Measurements from ENCODE around the gene MYO5C. TPM values are rescaled to one million over a fixed set of nuclear protein-coding genes. Genes with fewer than 3 reads are reported as not detected.

MYO5C gene
- total RNA-seq, 3 donors from 2014 or later = 16.6 to 71.3 (median 51.5) TPM

DNA sequence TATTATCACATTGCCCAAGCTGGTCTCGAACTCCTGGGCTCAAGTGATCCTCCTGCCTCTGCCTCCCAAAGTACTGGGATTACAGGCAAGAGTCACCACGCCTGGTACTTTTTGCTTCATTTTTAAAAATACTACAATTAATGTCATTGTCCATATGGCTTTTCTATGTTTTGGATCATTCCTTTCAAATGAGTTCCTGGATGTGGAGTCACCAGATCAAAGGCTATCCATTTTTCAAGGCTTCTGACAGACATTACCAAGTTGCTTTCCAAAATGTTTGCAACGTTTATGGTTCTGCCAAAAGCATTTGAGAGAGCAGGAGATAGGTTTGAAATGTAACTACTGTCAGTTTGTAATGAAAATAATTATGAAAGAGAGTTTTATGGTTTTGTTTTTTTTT lies 148.8 kb downstream of the MYO5C start:
- intact Hi-C loops (cut with DNase I; ENCODE audit: low total_unique reads) = no loop called here
- no peak for DNase-seq (ENCODE audit: low spot score in 2 of 2)
- Histone ChIP-seq H3K36me3 (no peaks in the 10 kb centered on the region), H3K9me3 (no peaks in the 10 kb centered on the region), H3K4me1 (no peaks in the 10 kb centered on the region), H3K27me3 (no peaks in the 10 kb centered on the region), H3K4me3 (no peak overlapping the region), H3K27ac (no peak overlapping the region)
- TF ChIP-seq POLR2A (IDR thresholded peaks at IDR 0.05) (no peak), POLR2AphosphoS5 (IDR thresholded peaks at IDR 0.05) (no peak)
- TF ChIP-seq, protein P1, sequence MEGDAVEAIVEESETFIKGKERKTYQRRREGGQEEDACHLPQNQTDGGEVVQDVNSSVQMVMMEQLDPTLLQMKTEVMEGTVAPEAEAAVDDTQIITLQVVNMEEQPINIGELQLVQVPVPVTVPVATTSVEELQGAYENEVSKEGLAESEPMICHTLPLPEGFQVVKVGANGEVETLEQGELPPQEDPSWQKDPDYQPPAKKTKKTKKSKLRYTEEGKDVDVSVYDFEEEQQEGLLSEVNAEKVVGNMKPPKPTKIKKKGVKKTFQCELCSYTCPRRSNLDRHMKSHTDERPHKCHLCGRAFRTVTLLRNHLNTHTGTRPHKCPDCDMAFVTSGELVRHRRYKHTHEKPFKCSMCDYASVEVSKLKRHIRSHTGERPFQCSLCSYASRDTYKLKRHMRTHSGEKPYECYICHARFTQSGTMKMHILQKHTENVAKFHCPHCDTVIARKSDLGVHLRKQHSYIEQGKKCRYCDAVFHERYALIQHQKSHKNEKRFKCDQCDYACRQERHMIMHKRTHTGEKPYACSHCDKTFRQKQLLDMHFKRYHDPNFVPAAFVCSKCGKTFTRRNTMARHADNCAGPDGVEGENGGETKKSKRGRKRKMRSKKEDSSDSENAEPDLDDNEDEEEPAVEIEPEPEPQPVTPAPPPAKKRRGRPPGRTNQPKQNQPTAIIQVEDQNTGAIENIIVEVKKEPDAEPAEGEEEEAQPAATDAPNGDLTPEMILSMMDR (IDR thresholded peaks at IDR 0.05) = no peak

DNA sequence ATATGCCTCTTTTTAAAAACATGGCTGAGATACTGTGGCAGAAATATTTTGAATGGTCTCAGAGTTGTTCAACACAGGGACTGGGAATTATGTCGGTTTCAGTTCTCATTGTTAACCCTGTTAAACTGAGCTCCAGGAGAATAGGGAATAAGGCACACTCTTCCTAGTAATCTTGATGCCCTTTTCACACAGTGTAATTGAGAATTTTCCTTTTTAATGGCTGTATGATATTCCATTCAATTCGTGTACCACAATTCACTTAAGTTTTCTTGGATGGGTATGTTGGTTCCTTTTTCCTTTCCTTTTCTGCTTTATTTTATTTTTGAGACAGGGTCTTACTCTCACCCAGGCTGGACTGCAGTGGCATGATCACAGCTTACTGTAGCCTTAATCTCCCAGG lies 149.3 kb downstream of the MYO5C start:
- H3K4me1 ChIP-seq = no peaks in the 10 kb centered on the region
- no peak for TF ChIP-seq POLR2AphosphoS5 (IDR thresholded peaks at IDR 0.05)
- TF ChIP-seq POLR2A (IDR thresholded peaks at IDR 0.05) = no peak
- TF ChIP-seq, protein P1 (IDR thresholded peaks at IDR 0.05) = no peak
- H3K27ac ChIP-seq = no peak overlapping the region
- H3K9me3 ChIP-seq = no peaks in the 10 kb centered on the region
- intact Hi-C loops (cut with DNase I; ENCODE audit: low total_unique reads) = no loop called here
- no peak overlapping the region for H3K4me3 ChIP-seq
- H3K36me3 ChIP-seq = no peaks in the 10 kb centered on the region
- no peak for DNase-seq (ENCODE audit: low spot score in 2 of 2)
- no peaks in the 10 kb centered on the region for H3K27me3 ChIP-seq

DNA sequence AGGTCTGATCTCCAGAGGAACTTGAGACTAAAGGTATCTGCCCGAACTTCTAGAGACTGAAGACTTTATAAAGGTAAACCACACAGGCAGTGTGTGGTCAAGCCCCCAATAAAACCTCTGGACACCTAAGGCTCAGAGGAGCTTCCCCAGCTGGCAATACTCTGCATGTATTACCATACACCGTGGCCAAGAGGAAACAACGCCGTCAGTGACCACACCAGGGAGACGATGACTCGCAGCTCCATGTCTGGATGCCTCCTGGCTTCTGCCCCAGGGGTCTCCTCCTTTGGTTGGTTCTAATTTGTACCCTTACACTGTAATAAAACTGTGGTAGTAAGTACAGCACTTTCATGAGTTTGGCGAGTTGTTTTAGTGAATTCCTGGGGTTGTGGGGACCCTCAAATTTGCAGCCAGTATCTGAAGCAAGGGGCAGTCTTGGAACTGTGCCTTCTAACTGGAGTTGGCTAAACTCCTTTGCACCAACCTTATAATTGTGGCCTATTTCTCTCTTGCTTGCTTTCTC lies 150.9 kb downstream of the MYO5C start:
- intact Hi-C loops (cut with DNase I; ENCODE audit: low total_unique reads) = no loop called here
- H3K27me3 ChIP-seq = no peaks in the 10 kb centered on the region
- H3K36me3 ChIP-seq = no peaks in the 10 kb centered on the region
- no peak for TF ChIP-seq POLR2A (IDR thresholded peaks at IDR 0.05)
- TF ChIP-seq, protein P1 (IDR thresholded peaks at IDR 0.05) = no peak
- TF ChIP-seq POLR2AphosphoS5 (IDR thresholded peaks at IDR 0.05) = no peak
- H3K4me3 ChIP-seq = no peak overlapping the region
- H3K9me3 ChIP-seq = no peaks in the 10 kb centered on the region
- DNase-seq (ENCODE audit: low spot score in 2 of 2) = no peak
- no peaks in the 10 kb centered on the region for H3K4me1 ChIP-seq
- no peak overlapping the region for H3K27ac ChIP-seq

DNA sequence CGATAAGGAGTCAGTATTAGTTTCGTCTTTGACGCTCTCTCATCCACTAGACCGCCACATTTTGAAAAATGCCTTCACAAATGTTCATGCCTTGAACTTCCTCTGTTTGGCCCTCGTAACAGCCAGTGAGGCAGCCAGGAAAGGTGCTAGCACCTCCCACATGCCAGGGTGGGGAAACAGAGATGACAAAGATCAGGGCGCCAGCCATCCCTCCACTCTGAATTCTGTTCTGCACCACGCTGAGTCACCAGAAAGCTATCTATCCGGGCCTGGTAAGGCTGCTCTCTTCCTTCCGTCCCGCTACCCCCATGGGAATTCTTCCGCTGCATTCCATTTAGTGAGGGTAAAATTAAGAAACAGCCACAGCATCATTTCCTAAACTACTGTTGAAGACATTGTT lies 151.7 kb downstream of the MYO5C start:
- Histone ChIP-seq H3K27ac (no peak overlapping the region), H3K27me3 (no peaks in the 10 kb centered on the region), H3K4me1 (no peaks in the 10 kb centered on the region), H3K4me3 (no peak overlapping the region), H3K36me3 (no peaks in the 10 kb centered on the region), H3K9me3 (no peaks in the 10 kb centered on the region)
- DNase-seq (ENCODE audit: low spot score in 2 of 2) = no peak
- TF ChIP-seq POLR2A (IDR thresholded peaks at IDR 0.05) (no peak), POLR2AphosphoS5 (IDR thresholded peaks at IDR 0.05) (no peak)
- TF ChIP-seq, protein P1 (IDR thresholded peaks at IDR 0.05) = no peak
- intact Hi-C loops (cut with DNase I; ENCODE audit: low total_unique reads) = no loop called here

Other genes starting within 250 kb of the MYO5C start
- gene BCL2L10, start 183.0 kb downstream of the MYO5C start, total RNA-seq = 1 to 10 TPM in 1 of 3 donors, under 1 TPM in 2; 0.59 to 2.3 (median 0.64) TPM
- gene GNB5, start 104.4 kb downstream of the MYO5C start, total RNA-seq = 10 to 100 TPM; 18.9 to 43.9 (median 43.9) TPM
- 10 to 100 TPM; 34.1 to 77.4 (median 34.4) TPM for gene MYO5A, start 233.1 kb upstream of the MYO5C start, total RNA-seq

Data from breast epithelium (tissue), 4 donors.